Measurements from ENCODE around the gene RAB3D.
"Not testable (repeated sequence)": the region's sequence is repeated elsewhere in the genome, so short reads cannot be mapped to it uniquely, and the experiment has no call there.

RAB3D gene

DNA sequence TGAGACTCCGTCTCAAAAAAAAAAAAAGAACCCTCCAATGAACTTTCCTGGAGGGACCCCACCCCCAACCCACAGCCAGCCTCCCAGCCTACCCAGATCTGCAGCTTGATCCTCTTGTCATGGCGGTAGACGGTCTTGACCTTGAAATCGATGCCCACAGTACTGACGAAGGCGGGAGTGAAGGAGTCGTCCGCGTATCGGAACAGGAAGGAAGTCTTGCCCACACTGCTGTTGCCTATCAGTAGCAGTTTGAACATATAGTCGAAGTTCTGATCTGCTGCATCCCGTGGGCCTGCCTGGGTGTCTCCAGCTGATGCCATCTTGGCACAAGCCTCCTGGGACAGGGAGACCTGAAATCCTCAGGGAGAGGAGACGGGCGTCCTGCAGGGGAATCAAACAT, 2.4 kb downstream of the RAB3D start:
- no peak for DNase-seq

DNA sequence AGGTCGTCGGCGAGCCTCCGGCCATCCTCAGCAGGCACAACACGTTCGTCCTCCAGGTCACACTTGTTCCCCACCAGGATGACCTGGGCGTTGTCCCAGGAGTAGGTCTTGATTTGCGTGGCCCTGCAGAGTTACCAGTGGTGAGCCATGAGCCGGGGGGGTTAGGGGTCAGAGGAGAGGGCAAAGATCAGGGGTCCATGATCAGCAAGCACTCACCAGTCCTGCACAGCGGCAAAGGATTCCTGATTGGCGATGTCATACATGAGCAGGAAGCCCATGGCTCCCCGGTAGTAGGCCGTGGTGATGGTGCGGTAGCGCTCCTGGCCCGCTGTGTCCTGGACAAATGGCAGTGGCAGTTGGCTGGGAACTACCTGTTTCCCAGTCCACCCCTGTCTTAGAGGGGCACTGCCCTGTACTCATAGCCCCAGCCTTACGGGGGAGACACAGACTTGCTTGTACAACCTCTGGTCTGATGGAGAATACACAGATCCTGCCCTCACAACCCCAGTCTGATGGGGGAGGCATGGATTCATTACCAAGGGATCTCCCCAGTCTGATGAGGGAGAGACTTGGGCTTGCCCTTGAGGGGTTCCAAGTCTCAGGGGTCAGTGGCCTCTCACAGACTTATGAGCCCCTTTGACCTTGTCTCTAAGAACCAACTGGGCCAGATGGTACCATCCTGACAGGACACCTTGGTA, 3.9 kb downstream of the RAB3D start:
- no peak for DNase-seq

DNA sequence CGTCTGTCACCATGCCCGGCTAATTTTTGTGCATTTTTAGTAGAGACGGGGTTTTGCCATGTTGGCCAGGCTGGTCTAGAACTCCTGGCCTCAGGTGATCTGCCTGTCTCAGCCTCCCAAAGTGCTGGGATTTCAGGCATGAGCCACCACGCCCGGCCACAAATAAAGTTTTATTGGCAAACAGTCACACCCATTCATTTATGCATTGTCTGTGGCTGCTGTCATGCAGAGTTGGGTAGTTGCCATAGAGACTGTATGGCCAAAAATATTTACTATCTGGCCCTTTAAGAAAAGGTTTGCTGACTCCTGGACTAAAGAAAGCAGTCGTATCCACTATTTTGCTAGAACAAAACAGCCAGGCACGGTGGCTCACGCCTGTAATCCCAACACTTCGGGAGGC, 5.6 kb downstream of the RAB3D start:
- DNase-seq, result not testable (repeated sequence)

DNA sequence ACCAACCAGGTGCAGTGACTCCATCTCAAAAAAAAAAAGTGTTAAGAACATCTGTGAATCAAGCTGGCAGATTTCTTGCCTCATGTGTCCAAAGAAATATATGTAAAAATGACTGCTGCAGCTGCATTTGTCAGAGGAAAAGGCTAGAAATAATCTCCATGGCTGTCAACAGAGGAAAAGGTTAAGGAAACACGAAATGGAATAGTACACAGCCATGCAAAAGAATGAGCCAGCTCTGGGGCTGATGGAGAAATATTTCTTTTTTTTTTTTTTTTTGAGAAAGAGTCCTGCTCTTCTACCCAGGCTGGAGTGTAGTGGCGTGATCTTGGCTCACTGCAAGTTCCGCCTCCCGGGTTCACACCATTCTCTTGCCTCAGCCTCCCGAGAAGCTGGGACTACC, 6.6 kb downstream of the RAB3D start:
- DNase-seq, result no peak

DNA sequence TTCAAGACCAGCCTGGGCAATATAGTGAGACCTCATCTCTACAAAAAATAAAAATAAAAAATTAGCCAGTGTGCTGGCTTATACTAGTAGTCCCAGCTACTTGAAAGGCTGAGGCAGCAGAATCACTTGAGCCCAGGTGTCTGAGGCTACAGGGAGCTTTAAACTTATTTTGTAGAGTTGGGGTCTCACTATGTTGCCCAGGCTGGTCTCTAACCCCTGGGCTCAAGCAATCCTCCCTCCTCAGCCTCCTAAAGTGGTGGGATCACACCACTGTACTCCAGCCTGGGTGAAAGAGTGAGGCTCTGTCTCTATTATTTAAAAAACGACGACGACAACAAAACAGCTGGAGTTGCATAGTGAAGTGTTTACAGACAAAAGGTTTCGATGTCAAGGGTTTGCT, 8.0 kb downstream of the RAB3D start:
- DNase-seq, result no peak

DNA sequence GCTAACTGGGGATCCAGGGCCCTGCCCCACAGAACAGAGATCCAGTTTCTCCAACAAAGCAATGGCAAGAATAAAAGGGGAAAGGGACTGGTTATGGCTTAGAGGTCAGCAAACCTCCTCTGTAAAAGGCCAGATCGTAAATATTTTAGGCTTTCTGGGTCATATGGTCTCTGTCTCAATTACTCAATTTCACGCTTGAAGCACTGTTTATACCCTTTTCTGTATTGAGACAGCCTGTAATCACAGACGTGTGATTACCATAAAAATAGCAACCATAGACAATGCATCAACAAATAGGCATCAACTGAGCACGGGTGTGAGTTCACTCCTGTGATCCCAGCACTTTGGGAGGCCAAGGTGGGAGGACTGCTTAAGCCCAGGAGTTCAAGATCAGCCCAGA, 9.3 kb downstream of the RAB3D start:
- DNase-seq, result no peak

DNA sequence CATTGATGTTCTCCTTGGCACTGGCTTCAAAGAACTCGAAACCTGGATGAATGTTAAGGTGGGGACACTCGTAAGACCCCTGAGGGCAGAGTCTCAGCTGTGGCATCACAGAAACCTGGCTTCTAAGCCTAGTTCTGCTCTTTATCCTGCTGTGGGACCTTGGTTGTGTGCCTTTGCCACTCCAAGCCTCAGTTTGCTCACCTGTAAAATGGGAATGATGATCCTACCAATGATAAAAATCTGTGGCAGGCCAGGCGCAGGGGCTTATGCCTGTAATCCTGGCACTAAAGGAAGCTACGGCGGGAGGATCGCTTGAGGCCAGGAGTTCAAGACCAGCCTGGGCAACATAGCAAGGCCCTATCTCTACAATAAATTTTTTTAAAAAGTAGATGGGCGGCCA, 13.9 kb downstream of the RAB3D start:
- DNase-seq, result no peak

DNA sequence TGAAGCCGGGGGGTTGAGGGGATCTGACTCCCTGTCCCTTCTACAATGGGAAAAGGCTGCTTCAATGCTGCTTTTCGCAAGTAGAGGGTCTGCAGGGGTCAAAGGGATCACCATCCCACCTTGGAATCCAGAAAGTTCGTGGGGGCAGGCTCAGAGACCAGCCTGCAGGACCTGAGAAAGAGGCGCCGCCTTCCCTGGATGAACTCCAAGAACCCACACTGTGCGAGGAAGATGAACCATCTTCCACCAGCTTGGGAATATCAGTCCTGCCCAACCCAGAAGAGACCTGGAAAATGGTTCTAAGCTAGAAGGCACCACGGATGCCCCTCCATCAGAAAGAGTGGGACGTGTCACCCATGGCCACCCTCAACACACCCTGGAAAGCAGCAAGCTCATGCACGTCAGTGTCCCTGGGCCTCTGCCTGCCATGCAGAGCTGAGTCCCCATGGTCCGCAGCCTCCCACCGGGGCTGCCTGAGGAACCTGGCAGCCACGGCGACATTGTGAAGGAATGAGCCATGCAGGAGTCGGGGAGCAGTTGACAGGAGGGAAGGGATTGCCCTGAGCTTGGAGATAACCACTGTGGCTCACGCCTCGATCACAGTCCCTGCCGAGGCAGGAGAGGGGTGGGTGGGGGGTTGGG, 14.6 kb downstream of the RAB3D start:
- no peak for DNase-seq

DNA sequence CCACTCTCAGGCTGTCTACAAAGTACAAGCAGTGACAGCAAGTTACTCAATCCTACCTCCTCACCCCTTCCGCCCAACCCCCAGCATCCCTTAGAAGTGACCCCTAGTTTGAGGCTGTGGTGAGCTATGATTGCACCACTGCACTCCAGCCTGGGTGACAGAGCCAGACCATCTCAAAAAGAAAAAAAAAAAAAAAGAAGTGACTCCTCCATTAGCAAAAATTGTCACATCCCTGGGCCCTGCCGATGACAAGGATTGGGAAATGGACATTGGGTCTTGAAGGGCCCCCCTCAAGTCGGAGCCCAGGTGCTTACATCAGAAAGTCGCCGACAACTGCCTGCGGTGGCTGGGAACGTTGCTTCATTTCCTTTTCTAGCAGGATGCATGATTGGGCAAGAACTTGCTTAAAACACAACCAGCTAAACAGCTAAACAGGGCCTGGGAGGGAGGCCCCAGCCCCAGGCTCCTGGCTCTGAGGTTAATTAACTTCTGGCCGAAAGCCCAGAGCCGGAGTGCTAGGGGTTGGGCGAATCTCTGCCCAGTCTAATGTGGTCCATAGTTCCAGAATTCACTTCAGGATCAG, 15.3 kb downstream of the RAB3D start:
- DNase-seq, result peak; percentile 72

DNA sequence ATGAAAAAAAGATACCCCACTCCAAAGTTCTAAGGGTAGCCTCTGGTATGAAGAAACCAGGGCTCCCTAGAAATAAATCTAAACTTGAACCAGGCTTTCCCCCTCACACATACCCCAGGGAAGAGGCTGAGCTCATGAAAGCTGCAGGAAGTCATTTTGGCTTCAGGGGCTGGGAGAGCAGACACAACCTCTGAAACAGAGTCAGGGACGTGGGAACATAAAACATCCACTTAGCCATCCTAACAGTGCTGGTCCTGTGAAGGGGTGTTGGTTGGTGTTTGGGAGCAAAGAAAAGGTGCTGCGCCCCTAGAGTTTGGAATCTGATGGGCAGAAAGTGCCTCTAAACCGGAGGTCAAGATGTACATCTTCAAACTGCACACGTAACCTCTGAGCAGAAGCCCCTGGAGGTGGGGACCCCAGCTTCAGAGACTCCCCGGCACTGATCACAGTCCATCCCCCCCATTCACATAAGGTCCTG, 15.8 kb downstream of the RAB3D start:
- DNase-seq, result no peak

DNA sequence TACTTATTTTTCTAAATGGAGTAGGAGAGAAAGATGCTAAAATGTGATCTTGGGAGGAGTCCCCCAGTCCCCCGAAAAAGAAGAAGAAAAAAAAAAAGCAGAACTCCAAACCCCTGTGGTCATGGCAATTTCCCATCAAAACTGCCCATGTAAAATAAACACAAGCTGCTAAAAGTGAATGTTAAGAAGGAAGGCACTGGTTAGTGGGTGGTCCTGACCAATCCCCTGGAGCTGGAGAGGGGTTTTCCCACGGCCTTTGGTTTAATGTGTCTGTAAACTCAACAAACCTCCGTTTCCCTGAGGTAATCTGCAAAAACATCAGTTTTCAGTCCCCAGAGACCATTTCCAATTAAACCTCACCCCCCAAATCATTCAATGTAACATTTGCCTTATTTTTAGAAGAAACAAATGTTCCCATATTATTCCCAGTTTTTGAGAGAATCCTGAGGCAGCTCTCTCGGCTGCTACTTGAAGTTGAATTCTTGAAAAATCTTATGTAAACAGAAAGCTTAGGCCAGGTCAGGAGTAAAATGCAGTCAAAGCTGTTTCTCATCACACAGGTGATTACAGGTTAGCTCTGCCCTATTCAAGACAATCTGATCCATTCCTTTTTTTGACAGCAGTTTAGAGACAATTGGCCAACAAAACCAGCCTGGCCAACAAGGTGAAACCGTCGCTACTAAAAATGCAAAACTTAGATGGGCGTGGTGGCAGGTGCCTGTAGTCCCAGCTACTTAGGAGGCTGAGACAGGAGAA, 17.0 kb downstream of the RAB3D start:
- DNase-seq, result no peak

DNA sequence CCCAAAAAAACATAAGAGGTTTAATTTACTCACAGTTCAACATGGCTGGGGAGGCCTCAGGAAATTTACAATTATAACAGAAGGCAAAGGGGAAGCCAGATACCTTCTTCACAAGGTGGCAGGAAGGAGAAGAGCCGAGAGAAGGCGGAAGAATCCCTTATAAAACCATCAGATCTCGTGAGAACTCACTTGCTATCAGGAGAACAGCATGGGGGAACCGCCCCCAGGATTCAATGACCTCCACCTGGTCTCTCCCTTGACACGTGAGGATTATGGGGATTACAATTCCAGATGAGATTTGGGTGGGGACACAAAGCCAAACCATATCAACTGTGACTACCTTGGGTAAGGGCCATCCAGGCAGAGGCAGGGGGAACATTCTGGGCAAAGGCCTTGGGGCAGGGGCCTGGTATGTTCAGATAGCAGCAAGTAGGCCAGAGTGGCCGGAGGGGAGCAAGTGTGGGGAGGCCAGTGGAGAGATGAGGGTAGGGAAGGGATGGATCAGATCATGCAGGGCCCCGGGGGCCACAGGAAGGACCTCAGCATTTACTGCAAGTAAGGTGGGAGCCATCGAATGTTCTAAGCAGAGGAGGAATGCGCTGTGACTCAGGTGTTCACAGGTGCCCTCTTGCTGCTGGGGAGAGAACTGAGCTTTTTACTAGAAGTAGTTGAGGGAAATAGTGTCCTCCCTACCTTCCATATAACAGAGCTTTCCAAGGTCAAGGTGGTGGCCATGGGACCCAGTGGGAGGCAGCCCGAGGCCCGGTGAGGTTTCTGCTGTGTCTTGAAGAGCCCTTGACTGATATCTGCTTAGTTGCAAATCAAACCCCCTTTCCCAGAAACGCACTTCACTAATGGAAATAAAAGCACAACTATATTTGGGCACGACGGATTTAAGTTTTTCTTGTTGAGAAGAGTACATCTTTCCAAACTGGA, 18.0 kb downstream of the RAB3D start:
- no peak for DNase-seq

DNA sequence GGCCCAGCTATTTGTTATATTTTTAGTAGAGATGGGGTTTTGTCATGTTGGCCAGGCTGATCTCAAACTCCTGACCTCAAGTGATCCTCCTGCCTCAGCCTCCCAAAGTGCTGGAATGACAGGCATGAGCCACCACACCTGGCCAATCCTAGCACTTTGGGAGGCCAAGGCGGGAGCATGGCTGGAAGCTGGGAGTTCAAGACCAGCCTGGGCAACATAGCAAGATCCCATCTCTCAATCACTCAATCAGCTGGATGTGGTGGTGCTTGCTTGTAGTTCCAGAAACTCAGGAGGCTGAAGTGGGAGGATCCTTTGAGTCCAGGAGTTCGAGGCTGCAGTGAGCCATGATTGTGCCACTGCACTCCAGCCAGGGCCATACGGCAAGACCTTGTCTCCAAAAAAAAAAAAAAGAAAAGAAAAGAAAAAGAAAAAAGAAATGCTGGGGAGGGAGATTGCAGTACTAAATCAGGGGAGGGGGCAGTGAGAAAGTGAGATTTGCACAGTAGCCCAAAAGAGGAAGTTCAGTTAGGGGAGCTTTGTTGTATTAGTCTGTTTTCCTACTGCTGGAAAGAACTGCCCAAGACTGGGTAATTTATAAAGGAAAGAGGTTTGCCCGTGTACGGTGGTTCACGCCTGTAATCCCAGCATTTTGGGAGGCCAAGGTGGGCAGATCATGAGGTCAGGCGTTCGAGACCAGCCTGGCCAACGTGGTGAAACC, 19.0 kb downstream of the RAB3D start:
- DNase-seq, result not testable (repeated sequence)

DNA sequence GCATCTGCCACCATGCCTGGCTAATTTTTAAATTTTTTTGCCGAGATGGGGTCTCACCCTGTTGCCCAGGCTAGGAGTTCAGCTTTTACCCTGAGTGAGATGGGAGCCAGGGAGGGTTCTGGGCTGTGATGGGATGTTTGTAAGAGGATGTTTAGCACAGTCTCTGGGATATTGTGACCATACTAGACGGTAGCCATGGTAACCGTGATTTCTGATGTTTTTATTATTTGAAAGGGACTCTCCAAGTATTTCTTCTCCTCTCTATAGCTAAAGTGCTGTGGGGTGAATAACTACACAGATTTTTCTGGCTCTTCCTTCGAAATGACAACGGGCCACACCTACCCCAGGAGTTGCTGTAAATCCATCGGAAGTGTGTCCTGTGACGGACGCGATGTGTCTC, 33.1 kb downstream of the RAB3D start:
- no peak for DNase-seq

DNA sequence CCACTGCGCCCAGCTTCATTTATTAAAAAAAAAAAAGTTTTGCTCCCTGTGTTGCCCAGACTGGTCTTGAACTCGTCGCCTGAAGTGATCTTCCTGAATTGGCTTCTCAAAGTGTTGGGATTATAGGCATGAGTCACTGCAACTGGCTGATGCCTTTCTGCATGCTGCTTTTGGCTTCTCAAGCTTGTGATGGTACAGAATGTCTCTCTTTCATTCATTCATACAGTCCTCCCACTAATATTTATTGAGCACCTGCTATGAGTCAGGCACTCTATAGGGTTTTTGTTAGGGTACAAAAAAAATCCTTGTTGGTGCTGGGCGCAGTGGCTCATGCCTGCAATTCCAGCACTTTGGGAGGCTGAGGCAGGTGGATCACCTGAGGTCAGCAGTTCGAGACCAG, 34.5 kb downstream of the RAB3D start:
- no peak for DNase-seq

DNA sequence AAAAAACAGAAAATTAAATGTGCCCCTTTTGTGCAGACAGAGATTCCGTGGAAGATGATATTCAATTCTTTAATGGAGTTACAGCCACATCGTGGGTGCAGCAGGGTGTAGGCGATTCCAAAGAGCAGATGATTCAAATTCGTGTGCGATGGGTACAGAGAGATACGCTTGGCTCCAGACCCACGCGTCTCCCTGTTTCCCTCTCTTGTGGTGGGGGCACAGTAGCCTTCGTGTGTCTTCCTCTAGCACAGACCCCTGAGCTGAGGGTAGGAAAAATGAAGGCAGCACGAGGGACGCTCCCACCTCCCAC, 38.7 kb downstream of the RAB3D start:
- no peak for DNase-seq

DNA sequence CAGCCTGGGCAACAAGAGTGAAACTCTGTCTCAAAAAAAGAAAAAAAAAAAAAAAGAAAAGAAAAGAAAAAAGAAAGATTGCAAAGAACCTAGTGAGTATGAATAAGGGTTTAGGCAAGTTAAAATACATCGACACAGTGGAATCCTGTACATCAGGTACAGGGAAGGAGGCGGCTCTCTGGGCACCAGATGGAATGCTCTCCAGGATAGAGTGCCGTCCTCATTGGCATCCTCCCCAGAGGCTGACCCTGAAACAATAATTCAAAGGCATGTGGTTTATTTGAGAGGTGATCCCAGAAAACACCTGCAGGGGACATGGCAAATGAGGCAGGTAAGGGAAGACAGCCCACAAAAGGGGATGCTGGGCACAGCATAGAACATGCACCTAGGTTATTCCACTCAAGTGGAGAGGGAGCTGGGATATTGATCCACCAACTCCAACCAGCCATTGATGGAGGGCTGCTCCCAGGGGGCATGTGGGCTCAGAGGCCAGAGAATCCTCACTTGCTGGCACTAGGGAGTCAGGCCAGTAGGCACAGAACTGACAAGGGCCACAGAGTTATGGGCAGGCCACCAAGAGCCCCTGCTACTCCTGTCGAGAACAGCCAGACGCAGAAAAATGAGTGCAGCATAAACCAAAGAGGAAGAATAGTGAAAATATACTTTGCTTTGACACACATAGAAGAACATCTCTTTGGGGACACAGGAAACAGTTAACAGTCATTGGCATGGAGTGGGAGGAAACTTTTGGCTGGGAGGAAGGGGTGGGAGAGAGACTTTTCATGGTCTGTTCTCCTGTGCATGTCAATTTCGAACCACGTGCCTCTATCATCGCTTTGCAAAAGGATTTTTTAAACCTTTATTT, 39.3 kb downstream of the RAB3D start:
- no peak for DNase-seq

DNA sequence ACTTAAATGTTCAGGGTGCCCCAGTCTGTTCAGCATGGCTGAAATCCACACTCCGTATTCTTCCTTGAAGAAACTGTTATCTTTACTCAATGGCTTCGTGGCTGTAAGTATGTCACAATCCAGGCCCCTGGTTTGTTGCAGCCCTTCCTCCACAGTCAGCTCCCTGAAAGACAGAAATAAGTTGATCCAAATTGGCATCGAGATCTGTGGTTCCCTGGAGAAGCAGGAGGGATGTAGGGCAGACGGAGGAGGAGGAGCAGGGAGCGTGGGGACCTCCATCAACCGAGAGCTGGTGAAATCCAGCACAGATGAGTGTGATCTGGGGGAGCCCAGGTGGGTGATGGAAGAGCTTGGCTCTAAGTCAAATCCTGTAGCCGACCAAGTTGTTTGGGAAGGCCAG, 43.2 kb downstream of the RAB3D start:
- no peak for DNase-seq

DNA sequence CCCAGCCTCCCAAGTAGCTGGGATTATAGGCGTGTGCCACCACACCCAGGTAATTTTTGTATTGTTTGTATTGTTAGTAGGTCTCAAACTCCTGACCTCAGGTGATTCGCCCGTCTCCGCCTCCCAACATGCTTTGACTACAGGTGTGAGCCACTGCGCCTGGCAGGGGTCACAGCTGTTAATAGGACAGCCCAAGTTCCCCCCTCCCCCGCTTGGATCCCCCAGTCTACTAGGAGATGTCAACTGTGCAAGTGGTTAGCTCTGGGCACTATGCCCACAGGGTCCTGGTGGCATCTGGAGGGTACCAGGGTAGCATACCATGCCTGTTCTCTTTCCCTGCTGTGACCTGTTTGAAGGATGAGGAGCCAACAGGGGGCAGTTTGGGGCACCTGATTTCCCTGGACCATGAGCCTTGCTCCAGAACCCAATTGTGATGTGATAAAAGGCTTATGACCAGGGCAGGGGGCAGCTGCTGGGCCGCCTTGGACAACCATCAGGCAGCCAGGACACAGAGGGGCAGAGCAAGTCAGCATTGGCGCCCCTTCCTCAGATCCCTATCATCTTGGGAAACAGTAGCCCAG, 43.7 kb downstream of the RAB3D start, which contains the start of gene TSPAN16:
TSPAN16 (plus strand) TSS at position 496 of the 581 bp plus-strand sequence. CDS start 138 bp downstream, outside the sequence.
- DNase-seq, result no peak

DNA sequence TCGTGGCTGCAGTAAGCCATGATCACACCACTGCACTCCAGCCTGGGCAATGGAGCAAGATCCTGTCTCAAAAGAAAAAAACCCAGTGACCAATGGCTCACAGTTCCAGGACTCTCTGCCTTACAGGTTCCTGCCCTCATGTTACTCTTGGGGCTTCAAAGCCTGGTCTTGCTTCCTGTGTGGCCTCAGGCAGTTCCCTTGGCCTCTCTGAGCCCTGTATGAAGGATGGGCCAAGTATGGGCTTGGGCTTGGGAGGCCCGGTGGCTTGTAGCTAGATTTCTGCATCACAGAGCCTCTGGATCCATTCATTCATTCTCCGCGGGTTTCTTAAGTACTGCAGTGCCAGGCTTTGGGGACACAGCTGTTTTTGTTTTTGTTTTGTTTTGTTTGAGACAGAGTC, 44.3 kb downstream of the RAB3D start:
- DNase-seq, result no peak

Data from T1000 (cell line).